Measurements from ENCODE around the gene SYT8. TPM values are rescaled to one million over a fixed set of nuclear protein-coding genes. Genes with fewer than 3 reads are reported as not detected.
"Not testable (repeated sequence)": the region's sequence is repeated elsewhere in the genome, so short reads cannot be mapped to it uniquely, and the experiment has no call there.

Gene SYT8
- polyA plus RNA-seq, 1 donor from 2014 or later, result not detected

GRCh38 chr11:1803246-1803645 lies 31.5 kb upstream of the SYT8 start:
- H3K9me3 ChIP-seq (ENCODE audit: low read length), result no peaks in the 10 kb centered on the region
- H3F3A ChIP-seq (ENCODE audit: insufficient read depth, low read length, poor library complexity, severe bottlenecking), result no peaks in the 10 kb centered on the region
- TF ChIP-seq EP300 (conservative IDR thresholded peaks at IDR 0.05; ENCODE audit: poor library complexity, severe bottlenecking), result no peak
- no peak for TF ChIP-seq POLR2AphosphoS5 (IDR thresholded peaks at IDR 0.05)
- TF ChIP-seq EZH2 (IDR thresholded peaks at IDR 0.05; ENCODE audit: borderline replicate concordance, insufficient read depth, low read length, poor library complexity, severe bottlenecking), result no peak
- TF ChIP-seq MXI1 (conservative IDR thresholded peaks at IDR 0.05; ENCODE audit: poor library complexity, severe bottlenecking), result no peak
- TF ChIP-seq REST (IDR thresholded peaks at IDR 0.05; ENCODE audit: borderline replicate concordance), result no peak
- TF ChIP-seq SMC3 (conservative IDR thresholded peaks at IDR 0.05; ENCODE audit: poor library complexity), result no peak
- no peak for TF ChIP-seq CTCF (IDR thresholded peaks at IDR 0.05; ENCODE audit: poor library complexity, severe bottlenecking)
- TF ChIP-seq TAF1 (IDR thresholded peaks at IDR 0.05; ENCODE audit: low read depth), result no peak
- no peak for TF ChIP-seq RAD21 (conservative IDR thresholded peaks at IDR 0.05)
- H3K27ac ChIP-seq (ENCODE audit: low read length), result no peak overlapping the region
- no peak overlapping the region for H3K4me3 ChIP-seq (ENCODE audit: low read length)
- H3K4me2 ChIP-seq (ENCODE audit: low read length), result no peak overlapping the region
- no peak overlapping the region for H2AFZ ChIP-seq (ENCODE audit: low read depth, low read length)
- H3K9ac ChIP-seq (ENCODE audit: low read length), result no peak overlapping the region
- no peaks in the 10 kb centered on the region for H4K20me1 ChIP-seq (ENCODE audit: insufficient read depth)
- no peaks in the 10 kb centered on the region for H3K36me3 ChIP-seq (ENCODE audit: insufficient read depth, low read length)
- no peaks in the 10 kb centered on the region for H3K9me2 ChIP-seq (ENCODE audit: insufficient read depth, low read length)
- no peaks in the 10 kb centered on the region for H3K27me3 ChIP-seq (ENCODE audit: insufficient read depth, low read depth, low read length)
- H3K79me2 ChIP-seq (replicated peaks; ENCODE audit: insufficient read depth, low read length), result no peaks in the 10 kb centered on the region

DNA sequence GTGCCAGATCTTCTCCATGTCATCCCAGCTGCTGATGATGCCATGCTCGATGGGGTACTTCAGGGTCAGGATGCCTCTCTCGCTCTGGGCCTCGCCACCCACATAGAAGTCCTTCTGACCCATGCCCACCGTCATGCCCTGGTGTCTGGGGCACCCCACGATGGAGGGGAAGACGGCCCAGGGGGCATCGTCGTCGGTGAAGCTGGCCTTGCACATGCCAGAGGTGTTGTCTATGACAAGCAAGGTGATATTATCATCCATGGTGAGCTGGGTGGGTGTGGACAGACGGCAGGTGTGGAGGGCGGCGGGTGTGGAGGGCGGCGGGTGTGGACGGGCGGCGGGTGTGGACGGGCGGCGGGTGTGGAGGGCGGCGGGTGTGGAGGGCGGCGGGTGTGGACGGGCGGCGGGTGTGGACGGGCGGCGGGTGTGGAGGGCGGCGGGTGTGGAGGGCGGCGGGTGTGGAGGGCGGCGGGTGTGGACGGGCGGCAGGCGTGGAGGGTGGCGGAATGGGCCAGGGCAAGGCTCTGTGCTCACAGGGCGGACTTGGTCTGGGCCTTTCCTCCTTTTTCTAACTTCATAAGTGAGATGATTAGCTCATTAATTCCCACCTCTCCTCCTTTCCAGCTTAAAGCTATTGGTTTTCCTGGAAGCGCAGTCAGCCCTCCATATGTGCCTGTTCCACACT lies 30.8 kb upstream of the SYT8 start:
- not testable (repeated sequence) for H3K9me3 ChIP-seq (ENCODE audit: low read length); H3K27me3 ChIP-seq (ENCODE audit: insufficient read depth, low read depth, low read length); H3K4me3 ChIP-seq (ENCODE audit: low read length); H3K36me3 ChIP-seq (ENCODE audit: insufficient read depth, low read length); H3K4me2 ChIP-seq (ENCODE audit: low read length); H3K79me2 ChIP-seq (replicated peaks; ENCODE audit: insufficient read depth, low read length); H3K27ac ChIP-seq (ENCODE audit: low read length); H3K9me2 ChIP-seq (ENCODE audit: insufficient read depth, low read length); H3K9ac ChIP-seq (ENCODE audit: low read length); H2AFZ ChIP-seq (ENCODE audit: low read depth, low read length); H3F3A ChIP-seq (ENCODE audit: insufficient read depth, low read length, poor library complexity, severe bottlenecking); H4K20me1 ChIP-seq (ENCODE audit: insufficient read depth)

Data from neural cell (in vitro differentiated cells).